Tibial artery (tissue), 4 donors: Measurements from ENCODE around the gene POU3F2.

ENCODE experiments used
- DNase-seq, 2 donors: peaks; one replicate each; pipeline ENCODE4 v3.0.0-alpha.2; 2019
- H3K27ac ChIP-seq, 2 donors: fragments of 200-600 bp; sonication (generic) in 1 of 2; 1 replicate in 1 of 2; 2 replicates in 1 of 2; pipeline ENCODE4 v1.5.1; 2018 to 2019; ENCODE audit warnings: mild to moderate bottlenecking in 1 of 2
- H3K27me3 ChIP-seq, 2 donors: fragments of 200-600 bp; sonication (generic) in 1 of 2; one replicate each; pipeline versions ENCODE4 v1.5.1 to v1.6.0; 2016 to 2019
- H3K36me3 ChIP-seq, 3 donors: fragments of 200-600 bp; sonication (generic) in 2 of 3; one replicate each; pipeline ENCODE4 v1.5.1; 2016 to 2019; ENCODE audit warnings: mild to moderate bottlenecking in 2 of 3
- H3K4me1 ChIP-seq, 4 donors: fragments of 200-600 bp; sonication (generic) in 2 of 4; 1 replicate in 3 of 4; 2 replicates in 1 of 4; pipeline ENCODE4 v1.5.1; 2016 to 2019
- H3K4me3 ChIP-seq, 2 donors: fragments of 200-600 bp; sonication (generic) in 1 of 2; 1 replicate in 1 of 2; 2 replicates in 1 of 2; pipeline ENCODE4 v1.5.1; 2018 to 2019; ENCODE audit warnings: mild to moderate bottlenecking in 2 of 2
- H3K9me3 ChIP-seq, 3 donors: fragments of 200-600 bp; sonication (generic) in 1 of 3; one replicate each; pipeline ENCODE4 v1.5.1; 2016 to 2019
- intact Hi-C: fragments of 100-400 bp; cut with DNase I; formaldehyde crosslinking; loops from one replicate; pipeline ENCODE4 v1.15.0; 2023; ENCODE audit warnings: low total_unique reads
- TF ChIP-seq, protein P1 (sequence below), 2 experiments: fragments of 200-600 bp in 1 of 2; fragments of 450-650 bp in 1 of 2; IDR thresholded peaks; one replicate each; pipeline ENCODE4 v1.5.1; 2017 to 2019; ENCODE audit warnings: antibody characterized with exemption in 2 of 2, mild to moderate bottlenecking in 1 of 2, moderate library complexity in 1 of 2

The POU3F2 gene

GRCh38 chr6:98875375-98875774 lies 41.0 kb downstream of the POU3F2 start:
- H3K36me3 ChIP-seq, result peaks cover 0 to 35% (median 10%) of the 10 kb centered on the region in 3 donors
- no peak overlapping the region for H3K27ac ChIP-seq
- H3K4me1 ChIP-seq, result peaks cover 0 to 4% (median 0%) of the 10 kb centered on the region in 4 donors
- TF ChIP-seq, protein P1, sequence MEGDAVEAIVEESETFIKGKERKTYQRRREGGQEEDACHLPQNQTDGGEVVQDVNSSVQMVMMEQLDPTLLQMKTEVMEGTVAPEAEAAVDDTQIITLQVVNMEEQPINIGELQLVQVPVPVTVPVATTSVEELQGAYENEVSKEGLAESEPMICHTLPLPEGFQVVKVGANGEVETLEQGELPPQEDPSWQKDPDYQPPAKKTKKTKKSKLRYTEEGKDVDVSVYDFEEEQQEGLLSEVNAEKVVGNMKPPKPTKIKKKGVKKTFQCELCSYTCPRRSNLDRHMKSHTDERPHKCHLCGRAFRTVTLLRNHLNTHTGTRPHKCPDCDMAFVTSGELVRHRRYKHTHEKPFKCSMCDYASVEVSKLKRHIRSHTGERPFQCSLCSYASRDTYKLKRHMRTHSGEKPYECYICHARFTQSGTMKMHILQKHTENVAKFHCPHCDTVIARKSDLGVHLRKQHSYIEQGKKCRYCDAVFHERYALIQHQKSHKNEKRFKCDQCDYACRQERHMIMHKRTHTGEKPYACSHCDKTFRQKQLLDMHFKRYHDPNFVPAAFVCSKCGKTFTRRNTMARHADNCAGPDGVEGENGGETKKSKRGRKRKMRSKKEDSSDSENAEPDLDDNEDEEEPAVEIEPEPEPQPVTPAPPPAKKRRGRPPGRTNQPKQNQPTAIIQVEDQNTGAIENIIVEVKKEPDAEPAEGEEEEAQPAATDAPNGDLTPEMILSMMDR (IDR thresholded peaks at IDR 0.05), result no peak
- no peak overlapping the region for H3K4me3 ChIP-seq
- H3K27me3 ChIP-seq, result no peaks in the 10 kb centered on the region
- intact Hi-C loops, result no loop called here
- DNase-seq, result no peak
- no peaks in the 10 kb centered on the region for H3K9me3 ChIP-seq

- H3K27ac ChIP-seq, result no peak overlapping the region
- H3K27me3 ChIP-seq, result no peaks in the 10 kb centered on the region
- H3K9me3 ChIP-seq, result no peaks in the 10 kb centered on the region
- TF ChIP-seq, protein P1 (IDR thresholded peaks at IDR 0.05), result no peak
- DNase-seq, result no peak
- peaks cover 0 to 30% (median 5%) of the 10 kb centered on the region in 3 donors for H3K36me3 ChIP-seq
- intact Hi-C loops, result no loop called here
- no peak overlapping the region for H3K4me3 ChIP-seq
- H3K4me1 ChIP-seq, result peaks cover 0 to 4% (median 0%) of the 10 kb centered on the region in 4 donors
Measured at GRCh38 chr6:98877250-98877649, 42.9 kb downstream of the POU3F2 start.

DNA sequence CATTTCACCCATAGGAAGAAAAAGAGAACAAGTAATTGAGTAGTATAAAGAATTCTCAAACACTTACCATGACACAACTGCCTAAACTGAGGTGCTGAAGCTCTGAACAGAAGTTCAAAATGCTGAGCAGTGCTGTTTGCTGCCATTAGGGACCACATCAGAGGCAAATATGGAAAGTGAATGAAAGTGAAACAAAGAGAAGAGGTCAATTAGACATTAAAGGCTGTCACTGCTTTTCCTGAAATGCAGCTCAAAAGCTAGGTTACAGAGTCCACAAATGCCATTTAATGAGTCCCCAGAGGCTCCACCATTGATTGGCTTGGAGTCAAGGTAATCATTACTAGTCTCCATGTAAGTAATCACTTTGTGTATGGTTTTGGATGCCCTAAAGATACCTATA lies 46.1 kb downstream of the POU3F2 start:
- Histone ChIP-seq H3K27ac (no peak overlapping the region), H3K4me3 (no peak overlapping the region), H3K36me3 (peaks cover 4 to 34% (median 11%) of the 10 kb centered on the region in 3 donors), H3K27me3 (no peaks in the 10 kb centered on the region), H3K4me1 (peaks cover 0 to 4% (median 0%) of the 10 kb centered on the region in 4 donors), H3K9me3 (no peaks in the 10 kb centered on the region)
- TF ChIP-seq, protein P1 (IDR thresholded peaks at IDR 0.05), result no peak
- DNase-seq, result no peak
- intact Hi-C loops, result no loop called here

- intact Hi-C loops, result no loop called here
- TF ChIP-seq, protein P1 (IDR thresholded peaks at IDR 0.05), result no peak
- no peaks in the 10 kb centered on the region for H3K27me3 ChIP-seq
- H3K9me3 ChIP-seq, result no peaks in the 10 kb centered on the region
- DNase-seq, result no peak
- H3K27ac ChIP-seq, result no peak overlapping the region
- H3K4me1 ChIP-seq, result no peaks in the 10 kb centered on the region
- no peak overlapping the region for H3K4me3 ChIP-seq
- peaks cover 18 to 21% (median 20%) of the 10 kb centered on the region in 3 donors for H3K36me3 ChIP-seq
Measured at GRCh38 chr6:98885330-98885729, 51.0 kb downstream of the POU3F2 start.

DNA sequence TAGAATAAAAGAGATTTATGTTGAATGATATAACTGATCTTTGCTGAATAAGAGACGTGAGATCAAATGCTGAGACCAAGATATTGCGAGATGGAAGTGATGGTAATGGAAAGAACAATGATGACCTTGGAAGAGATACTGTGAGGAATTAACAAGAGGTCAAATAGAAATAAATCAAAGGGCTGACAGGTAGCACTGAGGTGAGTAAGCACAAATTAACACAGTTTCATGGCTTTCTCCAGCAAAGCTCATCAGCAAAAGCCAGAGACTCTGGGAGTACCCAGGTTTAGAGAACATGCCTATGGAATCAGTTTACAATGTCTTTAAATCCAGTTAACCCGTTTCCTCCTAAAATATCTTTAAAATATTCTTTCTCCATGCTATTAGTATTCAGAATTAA lies 53.3 kb downstream of the POU3F2 start:
- intact Hi-C loops, result no loop called here
- no peaks in the 10 kb centered on the region for H3K27me3 ChIP-seq
- H3K36me3 ChIP-seq, result peaks cover 18 to 35% (median 28%) of the 10 kb centered on the region in 3 donors
- H3K27ac ChIP-seq, result no peak overlapping the region
- TF ChIP-seq, protein P1 (IDR thresholded peaks at IDR 0.05), result no peak
- no peak for DNase-seq
- H3K4me3 ChIP-seq, result no peak overlapping the region
- no peaks in the 10 kb centered on the region for H3K4me1 ChIP-seq
- no peaks in the 10 kb centered on the region for H3K9me3 ChIP-seq
